ENCODE measurements around the gene OR6A2.

Gene OR6A2

DNA sequence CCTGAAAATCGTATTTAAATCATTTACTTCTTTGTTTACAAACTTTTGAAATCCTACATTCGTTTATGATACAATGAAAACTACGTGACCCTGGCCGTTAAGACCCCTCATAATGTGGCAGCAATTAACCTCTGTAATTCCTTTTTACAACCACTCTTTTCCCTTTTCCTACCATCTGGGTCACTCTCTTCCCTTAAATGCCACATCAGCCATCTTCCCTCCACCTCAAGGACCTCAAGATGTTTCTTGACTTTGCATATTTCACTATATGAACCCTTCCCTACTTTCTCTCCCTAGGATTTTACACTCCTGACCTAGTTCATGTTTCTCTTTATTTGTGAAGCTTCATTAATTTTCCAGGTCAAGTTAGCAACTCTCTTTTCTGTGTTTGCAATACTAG, 54.5 kb downstream of the OR6A2 start:
- no peak for FAIRE-seq
- no peak for TF ChIP-seq POLR2A (IDR thresholded peaks at IDR 0.05; ENCODE audit: low read depth, low read length)
- no peak for DNase-seq (ENCODE audit: insufficient read length, low spot score)

DNA sequence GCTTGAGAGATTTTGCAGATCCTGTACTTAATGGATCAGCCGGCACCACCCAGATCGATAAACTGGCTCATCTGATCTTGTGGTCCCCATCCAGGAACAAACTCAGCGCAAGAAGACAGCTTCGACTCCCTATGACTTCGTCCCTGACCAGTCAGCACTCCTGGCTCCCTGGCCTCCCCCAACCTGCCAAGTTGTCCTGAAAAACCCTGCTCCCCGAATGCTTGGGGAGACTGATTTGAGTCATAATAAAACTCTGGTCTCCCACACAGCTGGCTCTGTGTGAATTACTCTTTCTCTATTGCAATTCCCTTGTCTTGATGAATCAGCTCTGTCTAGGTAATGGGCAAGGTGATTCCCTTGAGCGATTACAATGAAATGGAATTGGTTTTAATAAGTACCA, 57.2 kb downstream of the OR6A2 start:
- no peak for TF ChIP-seq POLR2A (IDR thresholded peaks at IDR 0.05; ENCODE audit: low read depth, low read length)
- FAIRE-seq (no peak), DNase-seq (ENCODE audit: insufficient read length, low spot score) (no peak)
